ENCODE results near the gene STK38L. TPM values are rescaled to one million over a fixed set of nuclear protein-coding genes. Genes with fewer than 3 reads are reported as not detected.

Gene STK38L
- total and polyA plus RNA-seq, 2 of the 8 experiments (the other 6 are each of a cell fraction or from before 2014, with no cell fraction given): 8.1 to 63.6 TPM

DNA sequence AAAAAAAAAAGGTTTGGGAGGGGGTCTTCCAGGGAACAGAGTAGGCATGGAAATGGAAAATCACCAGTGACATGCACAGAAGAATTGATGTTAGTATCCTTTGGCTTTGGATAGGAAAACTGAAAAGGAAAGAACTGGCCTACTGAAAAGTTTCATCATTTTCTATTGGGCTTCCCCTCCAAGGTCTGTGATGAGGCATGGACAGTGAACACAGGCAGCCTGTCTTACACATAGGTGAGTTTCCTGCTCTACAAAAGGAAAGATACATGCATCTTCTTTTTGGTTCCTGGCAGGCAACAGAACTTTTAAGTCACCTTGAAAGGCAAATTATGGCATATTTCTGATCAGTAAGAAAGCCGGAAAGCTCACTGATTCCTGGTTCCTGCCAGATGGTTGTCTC is 94.4 kb downstream of the STK38L start:
- Histone ChIP-seq H3K4me1 (replicated peaks in 1 of 4; ENCODE audit: control insufficient read depth in 3 of 4, insufficient read depth in 4 of 4, low read length in 3 of 4) (peaks cover 0 to under 1% (median 0%) of the 10 kb centered on the region in 4 experiments; a peak in 2 of 7 replicates), H3K9me3 (ENCODE audit: insufficient read depth in 2 of 2, low read depth in 1 of 2, low read length in 1 of 2) (no peaks in the 10 kb centered on the region), H3K14ac (ENCODE audit: insufficient read length) (no peak overlapping the region), H3K4me2 (ENCODE audit: insufficient read depth in 1 of 2, low read depth in 2 of 2, low read length in 2 of 2) (no peak overlapping the region), H3K23ac (ENCODE audit: insufficient read length) (no peak overlapping the region), H2BK120ac (replicated peaks; ENCODE audit: low read depth, low read length) (no peak overlapping the region), H3K9ac (replicated peaks in 1 of 4; ENCODE audit: extremely low read depth in 1 of 4, low read depth in 3 of 4, low read length in 3 of 4) (no peak overlapping the region), H3K56ac (replicated peaks; ENCODE audit: insufficient read length, low read depth, low read length) (no peak overlapping the region), H3K4ac (replicated peaks; ENCODE audit: insufficient read length, low read depth, low read length) (no peak overlapping the region), H4K5ac (ENCODE audit: insufficient read length, low read depth, low read length) (no peak overlapping the region), H2BK12ac (ENCODE audit: low read depth, low read length) (no peak overlapping the region), H2BK5ac (ENCODE audit: low read depth, low read length) (no peak overlapping the region), H3K18ac (ENCODE audit: extremely low read depth, low read length) (no peak overlapping the region), H3K4me3 (ENCODE audit: extremely low read depth in 1 of 4, insufficient read depth in 2 of 4, low read depth in 3 of 4, low read length in 4 of 4) (no peak overlapping the region), H3K36me3 (ENCODE audit: control insufficient read depth in 2 of 4, insufficient read depth in 4 of 4, low read length in 3 of 4) (no peaks in the 10 kb centered on the region), H3K79me1 (ENCODE audit: low read depth, low read length) (peaks cover 7% of the 10 kb centered on the region), H2BK15ac (ENCODE audit: low read length) (no peak overlapping the region), H3K27me3 (replicated peaks in 1 of 4; ENCODE audit: control insufficient read depth in 3 of 4, extremely low read depth in 1 of 4, insufficient read depth in 3 of 4, low read length in 3 of 4) (peaks cover 0 to 2% (median 0%) of the 10 kb centered on the region in 4 experiments; a peak in 2 of 7 replicates), H3K23me2 (ENCODE audit: low read depth, low read length) (peaks cover 3% of the 10 kb centered on the region; the same call in 1 of the 2 replicates), H2AK5ac (ENCODE audit: low read depth, low read length) (no peak overlapping the region), H4K91ac (replicated peaks; ENCODE audit: insufficient read length, low read length) (no peak overlapping the region), H4K20me1 (replicated peaks in 1 of 2; ENCODE audit: control insufficient read depth in 1 of 2, insufficient read depth in 2 of 2, low read length in 2 of 2) (peaks cover 0 to 5% of the 10 kb centered on the region in 2 experiments), H2BK20ac (ENCODE audit: low read length) (no peak overlapping the region), H2AFZ (ENCODE audit: low read length) (no peak overlapping the region), H3K79me2 (ENCODE audit: control insufficient read depth in 1 of 2, insufficient read depth in 2 of 2, low read length in 2 of 2) (peaks cover 0 to 73% of the 10 kb centered on the region in 2 experiments; a peak in 2 of 4 replicates), H3K27ac (ENCODE audit: low read depth, low read length) (no peak overlapping the region), H4K8ac (ENCODE audit: extremely low read depth, insufficient read depth, low read length) (no peak overlapping the region)
- 100% methylated on average over 1 of the region's 1 CpG; no CpG with 5 or more reads in 1 of the 2 experiments for WGBS, 2 experiments (ENCODE audit: extremely low coverage in 1 of 2, insufficient coverage in 1 of 2, insufficient read length in 1 of 2, insufficient replicate concordance in 2 of 2, low coverage in 1 of 2, low lambda C conversion rate in 2 of 2, missing lambda C conversion rate in 1 of 2)
- CTCF ChIA-PET (ENCODE audit: partially characterized antibody): interaction anchor here (1.2 to 2.1 kb wide), 3 partner anchors 10 to 46 kb away, joined by 3 to 8 read pairs (median 4); no protein-coding TSS in a partner anchor
- POLR2A ChIA-PET (ENCODE audit: partially characterized antibody): no interaction called here
- TF ChIP-seq GTF2F1 (IDR thresholded peaks at IDR 0.05; ENCODE audit: borderline replicate concordance, low read depth, low read length): no peak
- TF ChIP-seq KDM1A (IDR thresholded peaks at IDR 0.05; ENCODE audit: borderline replicate concordance, low read length): no peak
- no peak for TF ChIP-seq SP1 (IDR thresholded peaks at IDR 0.05; ENCODE audit: low read depth, low read length)
- DNase-seq (ENCODE audit: low read depth in 1 of 2, low spot score in 2 of 2) (no peak), FAIRE-seq (no peak)

Measured in H1 (cell line).